Hepatocyte (in vitro differentiated cells): ENCODE measurements around the gene OTOG.

ENCODE experiments used
- CTCF ChIP-seq: fragments of 200-600 bp; sonication (generic); IDR thresholded peaks from 2 replicates; pipeline ENCODE4 v1.5.1; 2016; ENCODE audit warnings: antibody characterized with exemption, mild to moderate bottlenecking; ENCODE audit not compliant: poor library complexity
- EZH2 ChIP-seq: fragments of 200-600 bp; sonication (generic); IDR thresholded peaks from 2 replicates; pipeline ENCODE4 v1.6.1; 2016; ENCODE audit warnings: antibody characterized with exemption, mild to moderate bottlenecking, borderline replicate concordance

GRCh38 chr11:17535488-17535887, 11.6 kb upstream of the OTOG start:
- TF ChIP-seq EZH2 = no peak
- no peak for TF ChIP-seq CTCF
